NCI-H524 treated with DMSO at 0.1 percent for 48 hours (cell line): ENCODE data around the gene KCNA1.

Experiments
- DNase-seq: peaks from one replicate; lab custom pipeline; 2025; lab: John Stamatoyannopoulos, UW

KCNA1 gene

DNA sequence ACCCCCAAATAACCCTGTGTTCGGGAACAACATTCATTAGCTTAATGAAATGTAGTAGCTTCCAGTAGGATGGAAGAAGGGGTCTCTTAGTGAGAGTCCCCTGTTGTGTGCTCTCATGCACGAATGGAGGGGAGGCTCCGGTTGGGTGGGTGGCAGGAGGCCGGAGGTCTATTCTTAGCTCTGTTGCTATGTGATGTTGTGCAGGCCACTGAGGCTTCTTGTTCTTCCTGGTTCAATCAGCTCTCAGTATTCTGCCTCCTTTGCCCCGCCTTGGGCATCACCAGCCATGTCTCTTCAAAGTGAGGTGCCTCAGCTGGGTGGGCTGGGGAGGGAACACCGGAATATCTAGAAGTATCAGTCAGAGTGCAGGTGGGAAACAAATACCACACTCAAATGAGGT lies 50.8 kb downstream of the KCNA1 start:
- no peak for DNase-seq

DNA sequence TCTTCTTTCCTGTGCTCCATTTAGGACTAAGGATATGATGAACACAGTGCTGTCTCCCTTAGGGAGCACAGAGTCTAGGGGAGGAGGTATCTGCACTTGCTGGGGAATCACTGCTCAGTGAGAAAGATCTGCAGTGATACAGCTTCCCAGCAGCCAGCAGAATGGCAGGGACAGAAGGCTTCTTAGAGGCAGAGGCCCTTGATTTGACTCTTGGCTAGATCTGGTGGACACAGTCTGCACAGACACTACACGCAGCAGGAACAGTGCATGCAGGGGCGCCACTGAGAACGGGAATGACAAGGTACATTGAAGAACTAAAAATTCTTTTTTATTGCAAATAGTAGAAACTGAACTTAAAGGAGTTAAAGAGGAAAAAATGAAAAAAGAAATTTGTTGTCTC lies 51.6 kb downstream of the KCNA1 start:
- no peak for DNase-seq

- no peak for DNase-seq
Measured at GRCh38 chr12:4962539-4963486, 53.1 kb downstream of the KCNA1 start.
